Peyer's patch (tissue), 4 donors: ENCODE data around the gene PLOD3. TPM values are rescaled to one million over a fixed set of nuclear protein-coding genes. Genes with fewer than 3 reads are reported as not detected.
A peak's percentile ranks its signal among the peaks of the same experiment; 100 is the strongest.
"Not testable (repeated sequence)": the region's sequence is repeated elsewhere in the genome, so short reads cannot be mapped to it uniquely, and the experiment has no call there.

ENCODE experiments used
- DNase-seq, 3 donors: peaks; one replicate each; pipeline ENCODE4 v3.0.0-alpha.2; 2017 to 2019
- H3K27ac ChIP-seq, 4 donors: fragments of 200-600 bp; sonication (generic); one replicate each; pipeline ENCODE4 v1.5.1; 2016 to 2019
- H3K27me3 ChIP-seq, 2 donors: fragments of 200-600 bp; sonication (generic); one replicate each; pipeline ENCODE4 v1.5.1; 2019
- H3K36me3 ChIP-seq, 3 donors: fragments of 200-600 bp; sonication (generic); one replicate each; pipeline ENCODE4 v1.5.1; 2016 to 2019
- H3K4me1 ChIP-seq, 4 donors: fragments of 200-600 bp; sonication (generic); one replicate each; pipeline ENCODE4 v1.5.1; 2016 to 2019
- H3K4me3 ChIP-seq, 4 donors: fragments of 200-600 bp; sonication (generic); 1 replicate in 3 of 4; 2 replicates in 1 of 4; pipeline ENCODE4 v1.5.1; 2016 to 2019; ENCODE audit warnings: mild to moderate bottlenecking in 1 of 4
- H3K9me3 ChIP-seq, 4 donors: fragments of 200-600 bp; sonication (generic); one replicate each; pipeline ENCODE4 v1.5.1; 2016 to 2019; ENCODE audit warnings: mild to moderate bottlenecking in 1 of 4
- POLR2A ChIP-seq, 2 donors: fragments of 450-650 bp; IDR thresholded peaks; one replicate each; pipeline ENCODE4 v1.5.1; 2017; ENCODE audit warnings: antibody characterized with exemption in 2 of 2, mild to moderate bottlenecking in 2 of 2, moderate library complexity in 2 of 2
- total RNA-seq, 4 donors: library from RNA; depleted of rRNA; stranded (reverse); fragments of >200 nt; gene quantifications; one replicate each; pipeline ENCODE4 v1.1.0, GENCODE V29; 2016
- TF ChIP-seq, protein P1 (sequence below), 6 experiments: fragments of 450-650 bp in 4 of 6; fragments of 200-600 bp in 2 of 6; sonication (generic) in 1 of 6; IDR thresholded peaks; one replicate each; pipeline ENCODE4 v1.5.1; 2017 to 2019; ENCODE audit warnings: antibody characterized with exemption in 6 of 6, mild to moderate bottlenecking in 3 of 6, moderate library complexity in 1 of 6

The PLOD3 gene
- total RNA-seq, 4 donors from 2014 or later: 62.7 to 103 (median 83.7) TPM

DNA sequence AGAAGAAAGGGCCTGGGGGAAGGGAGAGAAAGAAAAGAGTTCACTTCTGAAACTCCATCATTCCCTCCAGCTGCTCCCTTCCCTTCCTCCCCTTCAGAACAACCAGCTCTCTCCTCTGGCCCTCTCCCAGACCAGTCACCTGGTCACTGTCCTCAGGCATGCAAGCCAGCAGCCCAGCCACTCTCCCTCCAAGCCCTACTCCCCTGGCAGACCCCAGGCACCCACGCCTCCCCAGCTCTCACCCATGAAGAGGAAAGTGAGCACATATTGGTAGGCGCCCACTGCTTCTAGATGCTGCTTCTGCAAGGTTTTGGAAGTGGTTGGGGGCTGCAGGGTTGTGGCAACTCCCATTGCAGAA lies 16.9 kb downstream of the PLOD3 start:
- no peaks in the 10 kb centered on the region for H3K27me3 ChIP-seq
- H3K36me3 ChIP-seq: peaks cover 0 to 6% (median 0%) of the 10 kb centered on the region in 3 donors
- TF ChIP-seq POLR2A (IDR thresholded peaks at IDR 0.05): no peak
- H3K27ac ChIP-seq: peak overlapping the region in 3 of 4 donors; percentile 75 to 94 (median 89)
- H3K9me3 ChIP-seq: no peaks in the 10 kb centered on the region
- DNase-seq: peak in 1 of 3 donors; percentile 59
- peaks cover 0 to 11% (median 4%) of the 10 kb centered on the region in 4 donors for H3K4me1 ChIP-seq
- peak overlapping the region in 3 of 4 donors; percentile 16 to 61 (median 54) for H3K4me3 ChIP-seq

DNA sequence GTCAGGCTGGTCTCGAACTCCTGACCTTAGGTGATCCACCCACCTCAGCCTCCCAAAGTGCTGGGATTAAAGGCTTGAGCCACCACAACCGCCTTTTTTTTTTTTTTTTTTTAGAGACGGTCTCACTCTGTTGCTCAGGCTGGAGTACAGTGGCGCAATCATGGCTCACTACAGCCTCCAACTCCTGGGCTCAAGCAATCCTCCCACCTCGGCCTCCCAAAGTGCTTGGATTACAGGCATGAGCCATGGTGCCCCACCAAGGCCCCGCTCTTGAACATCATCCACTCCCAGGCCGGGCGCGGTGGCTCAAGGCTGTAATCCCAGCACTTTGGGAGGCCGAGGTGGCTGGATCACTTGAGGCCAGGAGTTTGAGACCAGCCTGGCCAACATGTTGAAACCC lies 17.9 kb downstream of the PLOD3 start:
- H3K4me3 ChIP-seq: peak overlapping the region in 2 of 4 donors; percentile 54 to 61
- not testable (repeated sequence) for H3K9me3 ChIP-seq, H3K27me3 ChIP-seq, H3K27ac ChIP-seq, DNase-seq, H3K36me3 ChIP-seq
- H3K4me1 ChIP-seq: peaks cover 0 to 11% (median 4%) of the 10 kb centered on the region in 4 donors

DNA sequence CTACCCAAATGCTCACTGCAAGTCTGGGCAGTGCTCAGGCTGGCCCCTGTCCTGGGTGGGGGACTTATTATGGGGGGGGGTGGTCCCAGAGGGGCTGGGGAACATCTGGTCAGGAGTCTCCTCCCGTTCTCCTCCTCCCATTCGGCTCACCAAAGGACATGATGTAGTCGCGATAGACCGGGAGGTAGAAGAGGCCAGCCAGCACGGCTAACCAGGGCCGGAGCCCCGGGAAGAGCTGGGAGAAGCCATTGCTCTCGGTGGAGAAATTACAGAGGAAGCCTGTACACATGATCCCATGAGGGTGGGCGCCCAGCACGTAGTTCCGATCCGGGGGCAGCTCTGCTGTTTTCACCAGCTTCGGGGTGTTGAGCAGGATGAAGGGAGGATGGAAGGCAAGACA lies 18.9 kb downstream of the PLOD3 start:
- TF ChIP-seq POLR2A (IDR thresholded peaks at IDR 0.05): no peak
- H3K4me1 ChIP-seq: peaks cover 0 to 11% (median 4%) of the 10 kb centered on the region in 4 donors
- no peak for DNase-seq
- no peaks in the 10 kb centered on the region for H3K27me3 ChIP-seq
- H3K27ac ChIP-seq: no peak overlapping the region
- H3K4me3 ChIP-seq: no peak overlapping the region
- peaks cover 0 to 6% (median 0%) of the 10 kb centered on the region in 3 donors for H3K36me3 ChIP-seq
- H3K9me3 ChIP-seq: no peaks in the 10 kb centered on the region

DNA sequence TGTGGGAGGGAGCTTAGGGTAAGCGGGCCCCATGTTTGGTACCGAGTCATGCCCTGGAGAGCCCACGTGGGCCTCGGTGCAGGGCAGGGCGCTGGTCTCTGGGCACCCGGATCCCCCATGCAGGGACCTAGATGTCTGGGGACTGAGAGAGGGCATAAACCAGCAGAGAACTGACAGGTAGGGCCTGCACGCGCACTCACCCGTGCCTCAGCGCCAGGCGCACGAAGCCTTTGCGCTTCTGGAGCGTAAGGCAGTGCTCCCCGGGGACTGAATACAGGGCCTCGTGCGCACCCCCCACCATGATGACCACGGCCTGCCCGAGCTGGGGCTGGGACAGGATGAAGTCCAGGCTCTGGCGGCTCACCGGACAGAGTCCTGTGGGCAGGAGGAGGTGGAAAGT lies 19.4 kb downstream of the PLOD3 start:
- Histone ChIP-seq H3K4me1 (peaks cover 0 to 11% (median 4%) of the 10 kb centered on the region in 4 donors), H3K27me3 (no peaks in the 10 kb centered on the region), H3K27ac (no peak overlapping the region), H3K36me3 (peaks cover 0 to 6% (median 0%) of the 10 kb centered on the region in 3 donors), H3K4me3 (no peak overlapping the region), H3K9me3 (no peaks in the 10 kb centered on the region)
- TF ChIP-seq POLR2A (IDR thresholded peaks at IDR 0.05): no peak
- TF ChIP-seq, protein P1, sequence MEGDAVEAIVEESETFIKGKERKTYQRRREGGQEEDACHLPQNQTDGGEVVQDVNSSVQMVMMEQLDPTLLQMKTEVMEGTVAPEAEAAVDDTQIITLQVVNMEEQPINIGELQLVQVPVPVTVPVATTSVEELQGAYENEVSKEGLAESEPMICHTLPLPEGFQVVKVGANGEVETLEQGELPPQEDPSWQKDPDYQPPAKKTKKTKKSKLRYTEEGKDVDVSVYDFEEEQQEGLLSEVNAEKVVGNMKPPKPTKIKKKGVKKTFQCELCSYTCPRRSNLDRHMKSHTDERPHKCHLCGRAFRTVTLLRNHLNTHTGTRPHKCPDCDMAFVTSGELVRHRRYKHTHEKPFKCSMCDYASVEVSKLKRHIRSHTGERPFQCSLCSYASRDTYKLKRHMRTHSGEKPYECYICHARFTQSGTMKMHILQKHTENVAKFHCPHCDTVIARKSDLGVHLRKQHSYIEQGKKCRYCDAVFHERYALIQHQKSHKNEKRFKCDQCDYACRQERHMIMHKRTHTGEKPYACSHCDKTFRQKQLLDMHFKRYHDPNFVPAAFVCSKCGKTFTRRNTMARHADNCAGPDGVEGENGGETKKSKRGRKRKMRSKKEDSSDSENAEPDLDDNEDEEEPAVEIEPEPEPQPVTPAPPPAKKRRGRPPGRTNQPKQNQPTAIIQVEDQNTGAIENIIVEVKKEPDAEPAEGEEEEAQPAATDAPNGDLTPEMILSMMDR (IDR thresholded peaks at IDR 0.05): no peak
- DNase-seq: no peak

DNA sequence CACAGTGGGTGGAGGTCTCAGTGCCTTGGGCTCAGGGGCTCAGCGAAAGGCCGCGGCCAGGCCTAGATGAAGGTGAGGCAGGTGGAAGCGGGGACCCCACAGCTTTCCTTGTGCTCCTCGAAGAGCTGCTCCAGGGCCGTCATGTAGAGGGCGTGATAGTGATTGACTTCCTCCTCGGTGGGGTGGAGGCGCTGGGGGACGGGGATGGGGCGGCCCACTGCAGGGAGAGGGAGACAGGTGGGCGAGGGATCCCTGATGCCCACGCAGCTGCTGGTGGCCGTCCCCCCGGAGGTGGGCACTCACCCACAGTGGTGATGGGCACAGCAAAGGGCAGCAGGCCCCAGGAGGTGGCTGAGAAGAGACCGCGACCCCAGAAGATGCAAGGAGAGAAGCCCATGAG lies 21.5 kb downstream of the PLOD3 start:
- Histone ChIP-seq H3K4me3 (no peak overlapping the region), H3K4me1 (peaks cover 0 to 4% (median 0%) of the 10 kb centered on the region in 4 donors), H3K27me3 (no peaks in the 10 kb centered on the region), H3K27ac (no peak overlapping the region), H3K36me3 (peaks cover 0 to 6% (median 0%) of the 10 kb centered on the region in 3 donors), H3K9me3 (no peaks in the 10 kb centered on the region)
- no peak for DNase-seq
- no peak for TF ChIP-seq POLR2A (IDR thresholded peaks at IDR 0.05)
- TF ChIP-seq, protein P1 (IDR thresholded peaks at IDR 0.05): no peak

DNA sequence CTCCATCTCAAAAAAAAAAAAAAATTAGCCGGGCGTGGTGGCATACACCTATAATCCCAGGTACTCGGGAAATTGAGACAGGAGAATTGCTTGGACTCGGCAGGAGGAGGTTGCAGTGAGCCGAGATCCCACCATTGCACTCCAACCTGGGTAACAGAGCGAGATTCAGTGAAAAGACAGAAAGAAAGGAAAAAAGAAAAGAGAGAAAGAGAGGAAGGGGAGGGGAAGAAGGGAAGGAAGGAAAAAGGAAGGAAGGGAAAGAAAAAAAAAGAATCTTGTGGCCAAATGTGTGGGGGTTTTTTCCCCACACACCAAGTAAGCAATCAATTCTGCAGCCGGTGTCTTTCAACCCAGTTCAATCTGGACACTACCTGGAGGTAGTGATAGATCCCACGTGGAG lies 28.3 kb downstream of the PLOD3 start:
- Histone ChIP-seq H3K36me3 (no peaks in the 10 kb centered on the region), H3K4me1 (peaks cover 0 to 13% (median 2%) of the 10 kb centered on the region in 4 donors), H3K4me3 (no peak overlapping the region), H3K27ac (no peak overlapping the region), H3K27me3 (no peaks in the 10 kb centered on the region), H3K9me3 (no peaks in the 10 kb centered on the region)
- DNase-seq: no peak
- TF ChIP-seq POLR2A (IDR thresholded peaks at IDR 0.05): no peak
- TF ChIP-seq, protein P1 (IDR thresholded peaks at IDR 0.05): no peak

DNA sequence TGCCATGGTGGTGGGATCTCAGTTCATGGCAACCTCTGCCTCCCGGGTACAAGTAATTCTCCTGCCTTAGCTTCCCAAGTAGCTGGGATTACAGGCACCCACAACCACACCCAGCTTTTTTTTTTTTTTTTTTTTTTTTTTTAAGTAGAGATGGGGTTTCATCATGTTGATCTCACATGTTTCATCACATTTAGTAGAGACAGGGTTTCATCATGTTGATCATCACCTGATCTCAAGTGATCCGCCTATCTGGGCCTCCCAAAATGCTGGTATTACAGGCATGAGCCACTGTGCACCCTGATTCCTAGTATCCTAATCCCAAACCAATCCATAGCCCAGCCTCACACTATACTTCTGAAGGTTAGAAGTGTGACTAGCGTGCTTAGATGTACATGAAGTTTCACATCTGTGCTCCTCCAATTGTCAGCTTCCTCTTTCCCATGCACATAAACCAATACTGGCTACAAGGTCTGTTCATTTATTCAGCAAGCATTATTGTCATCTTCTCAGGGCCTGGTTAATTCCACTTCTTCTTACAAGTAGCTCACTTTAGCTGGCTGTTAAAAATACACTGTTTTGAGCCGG lies 30.4 kb downstream of the PLOD3 start:
- DNase-seq: no peak
- Histone ChIP-seq H3K27me3 (no peaks in the 10 kb centered on the region), H3K36me3 (no peaks in the 10 kb centered on the region), H3K9me3 (no peaks in the 10 kb centered on the region), H3K4me1 (peaks cover 0 to 13% (median under 1%) of the 10 kb centered on the region in 4 donors), H3K4me3 (no peak overlapping the region), H3K27ac (no peak overlapping the region)
- TF ChIP-seq POLR2A (IDR thresholded peaks at IDR 0.05): no peak
- TF ChIP-seq, protein P1 (IDR thresholded peaks at IDR 0.05): no peak
